B cell (primary cell): ENCODE data around the gene MPDZ.

Experiments
- CTCF ChIP-seq: fragments of 200-600 bp; IDR thresholded peaks from one replicate; pipeline ENCODE4 v1.8.0; 2022; ENCODE audit warnings: antibody characterized with exemption, mild to moderate bottlenecking
- EZH2 ChIP-seq: IDR thresholded peaks from 2 replicates; pipeline ENCODE4 v1.6.1; 2012; ENCODE audit warnings: borderline replicate concordance, low read depth, mild to moderate bottlenecking, moderate library complexity, low read length; ENCODE audit not compliant: insufficient read depth, poor library complexity, severe bottlenecking

- TF ChIP-seq EZH2 (no peak), CTCF (no peak)
Measured at GRCh38 chr9:13266167-13266566, 13.3 kb downstream of the MPDZ start.
